ENCODE data around the gene PDCD1.

PDCD1 gene

DNA sequence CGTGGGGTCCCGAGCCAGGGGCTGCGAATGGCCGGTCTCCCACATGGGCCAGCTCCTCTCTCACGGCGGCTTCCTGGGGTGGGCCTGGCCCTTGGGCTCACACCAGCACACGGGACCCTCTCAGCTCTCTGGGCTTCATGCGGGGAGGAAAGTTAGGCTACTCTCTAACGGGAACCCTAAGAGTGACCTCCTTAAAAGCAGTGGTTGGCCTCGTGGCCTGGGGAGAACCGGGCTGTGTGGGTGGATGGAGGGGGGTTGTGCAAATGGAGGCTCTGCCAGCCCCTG lies 36.7 kb upstream of the PDCD1 start:
- no peak for DNase-seq

DNA sequence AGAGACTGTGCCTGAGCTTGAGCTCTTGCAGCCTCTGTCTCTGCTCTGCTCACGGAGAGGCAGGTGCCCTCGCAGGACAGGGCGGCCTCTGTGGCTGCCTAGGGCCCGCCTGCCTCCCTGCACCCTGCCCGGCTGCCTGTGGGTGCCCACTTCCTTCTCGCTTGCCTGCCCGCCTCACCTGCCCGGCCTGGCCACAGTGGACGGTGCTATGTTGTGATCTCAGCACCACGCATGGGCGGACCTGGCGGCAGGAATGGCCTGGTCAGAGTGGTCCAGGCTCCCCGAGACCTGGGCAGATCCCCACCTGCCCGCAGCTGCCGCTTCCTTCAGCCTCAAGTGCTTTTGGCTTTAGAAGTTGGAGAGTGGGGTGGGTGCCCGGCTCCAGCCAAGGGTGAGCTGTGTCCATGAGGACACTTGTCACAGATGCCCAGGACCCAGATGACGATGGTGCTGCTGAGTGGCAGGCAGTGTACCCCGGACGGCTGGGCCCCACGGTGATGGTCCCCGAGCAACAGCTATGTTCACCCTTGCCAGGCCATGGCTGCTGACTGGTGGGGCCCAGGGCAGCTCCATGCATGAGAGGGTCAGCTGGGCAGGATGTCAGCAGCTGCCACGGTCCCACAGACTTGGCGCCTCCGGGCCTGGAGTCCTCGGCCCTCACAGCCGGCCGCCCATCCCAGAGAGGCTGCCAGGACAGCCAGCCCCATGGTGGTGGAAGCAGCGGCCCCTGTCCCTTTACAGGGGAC lies 36.2 kb upstream of the PDCD1 start:
- no peak for DNase-seq

DNA sequence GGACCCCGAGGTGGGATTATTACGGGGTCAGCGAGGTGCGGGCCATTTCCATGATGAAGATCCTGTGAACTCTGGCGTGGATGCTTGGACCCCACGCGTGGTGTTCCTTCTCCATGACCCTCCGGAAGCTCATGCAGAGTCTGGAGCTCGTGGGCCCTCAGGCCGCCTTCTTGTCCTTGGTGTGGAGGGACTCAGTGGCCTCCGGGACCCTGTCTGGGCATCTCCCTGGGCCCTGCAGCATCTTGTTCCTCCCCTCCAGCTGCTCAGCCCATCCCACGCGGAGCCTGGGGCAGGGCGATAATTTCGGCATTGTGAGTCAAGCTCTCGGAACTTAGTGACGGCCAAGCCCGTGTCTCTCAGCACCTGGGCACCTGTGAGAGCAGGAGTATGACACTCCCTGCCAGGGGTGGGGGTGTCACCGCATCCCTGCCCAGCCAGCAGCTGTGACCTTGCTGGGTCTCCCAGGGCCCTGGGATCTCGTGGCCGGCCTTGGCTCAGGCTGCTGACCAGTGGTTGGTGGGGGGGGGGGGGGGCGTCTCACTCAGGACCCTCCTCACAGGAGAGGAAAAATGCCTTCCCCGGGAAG lies 35.5 kb upstream of the PDCD1 start:
- no peak for DNase-seq

DNA sequence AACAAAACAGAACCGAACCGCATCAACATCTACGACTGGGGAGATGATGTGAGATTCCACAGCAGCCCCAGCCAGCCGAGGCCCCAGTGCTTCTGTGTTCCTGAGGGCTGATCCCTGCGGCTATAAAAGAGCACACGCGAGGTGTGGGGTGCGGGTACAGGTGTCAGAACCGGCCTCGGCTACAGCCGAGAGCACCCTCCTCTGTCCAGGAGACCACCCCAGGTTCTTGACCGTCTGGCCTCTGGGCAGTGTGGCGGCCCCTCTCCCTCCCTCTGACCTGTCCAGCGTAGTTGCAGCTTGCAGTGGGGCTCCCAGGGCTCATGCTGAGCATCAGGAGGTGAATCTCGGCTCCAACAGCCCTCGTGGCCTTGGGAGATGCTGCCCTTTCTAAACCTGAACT lies 34.6 kb upstream of the PDCD1 start:
- no peak for DNase-seq

DNA sequence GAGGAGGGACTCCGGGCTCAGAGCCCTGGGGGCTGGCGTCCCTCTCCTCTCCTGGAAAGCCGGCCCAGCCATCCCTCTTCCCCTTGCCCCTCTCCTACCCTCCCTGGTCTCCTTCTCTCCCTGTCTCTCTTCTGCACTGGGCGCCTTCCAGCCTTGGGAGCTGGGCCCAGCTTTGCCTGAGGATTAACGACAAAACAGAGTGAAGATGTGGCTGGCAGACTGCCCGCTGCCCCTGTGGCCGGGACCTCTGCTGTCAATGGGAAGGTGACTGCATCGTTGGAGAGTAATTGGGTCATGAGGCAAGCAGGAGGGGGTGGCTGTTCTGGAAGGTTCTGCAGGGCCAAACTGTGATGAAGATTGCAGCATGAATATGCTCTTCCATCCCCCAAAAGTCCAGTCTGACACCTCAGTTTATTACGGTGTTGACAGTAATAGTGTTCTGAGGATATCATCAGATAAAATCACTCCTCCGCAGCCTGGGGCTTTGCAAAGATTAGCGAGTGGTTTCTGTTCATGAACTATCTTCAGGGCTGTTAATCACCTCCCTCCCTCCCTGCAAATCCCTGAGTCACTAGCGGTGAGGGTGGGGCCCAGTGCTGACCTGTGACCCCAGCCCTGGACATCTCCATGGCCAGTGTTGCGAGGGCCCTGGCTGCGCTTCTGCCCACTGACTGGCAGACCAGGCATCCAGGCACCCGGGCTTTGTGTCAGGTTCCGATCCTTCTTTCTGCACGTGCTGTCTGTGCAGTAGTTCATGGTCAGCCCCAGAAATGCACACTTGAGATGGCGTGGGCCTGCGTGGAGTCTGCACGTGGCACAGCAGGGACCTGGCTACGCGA lies 33.8 kb upstream of the PDCD1 start:
- no peak for DNase-seq

DNA sequence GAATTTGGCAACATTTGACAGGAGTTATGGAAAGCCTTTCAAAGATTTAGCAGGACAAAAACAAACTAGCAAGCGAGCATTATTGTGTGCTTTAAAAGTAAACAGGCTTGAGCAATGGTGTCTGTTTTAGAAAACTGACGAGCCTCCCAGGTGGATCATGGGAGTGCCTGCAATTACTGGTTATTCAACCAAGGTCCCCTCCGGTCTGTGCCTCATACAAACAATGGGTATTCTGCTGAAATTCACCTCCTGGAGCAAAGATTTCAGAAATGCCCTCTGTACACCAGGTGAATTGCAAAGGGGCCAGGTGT lies 33.2 kb upstream of the PDCD1 start:
- no peak for DNase-seq

DNA sequence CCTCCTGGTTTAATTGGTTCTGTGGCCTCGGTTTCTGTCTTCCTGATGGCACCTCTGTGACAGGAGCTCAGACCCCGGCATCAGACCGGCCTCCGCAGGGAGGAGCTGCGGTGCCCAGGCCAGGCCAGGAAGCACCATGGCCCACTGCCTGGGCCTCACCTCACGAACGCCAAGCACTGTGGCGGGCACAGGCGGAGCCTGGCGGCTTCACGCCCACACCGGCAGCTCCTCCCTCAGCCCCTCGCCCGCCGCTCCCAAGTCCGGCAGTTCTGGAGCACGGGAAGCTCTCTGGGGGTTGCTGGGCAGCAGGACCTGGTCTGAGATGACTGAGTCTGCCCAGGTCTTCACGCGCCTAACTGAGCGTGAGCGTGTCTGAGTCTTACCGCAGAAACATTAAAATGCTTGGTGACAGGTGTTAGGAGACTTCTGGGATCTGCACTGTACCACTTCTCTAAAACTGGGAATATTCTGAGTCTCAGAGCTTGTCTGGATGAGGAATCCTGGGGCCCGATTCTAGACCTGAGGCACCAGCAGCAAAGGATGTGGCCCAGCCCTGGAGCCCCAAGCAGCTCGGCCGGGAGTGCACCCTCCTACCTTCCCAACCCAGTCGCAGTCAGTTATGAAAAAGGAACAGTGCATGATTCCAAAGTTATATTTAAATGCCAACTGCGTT lies 32.8 kb upstream of the PDCD1 start:
- no peak for DNase-seq

DNA sequence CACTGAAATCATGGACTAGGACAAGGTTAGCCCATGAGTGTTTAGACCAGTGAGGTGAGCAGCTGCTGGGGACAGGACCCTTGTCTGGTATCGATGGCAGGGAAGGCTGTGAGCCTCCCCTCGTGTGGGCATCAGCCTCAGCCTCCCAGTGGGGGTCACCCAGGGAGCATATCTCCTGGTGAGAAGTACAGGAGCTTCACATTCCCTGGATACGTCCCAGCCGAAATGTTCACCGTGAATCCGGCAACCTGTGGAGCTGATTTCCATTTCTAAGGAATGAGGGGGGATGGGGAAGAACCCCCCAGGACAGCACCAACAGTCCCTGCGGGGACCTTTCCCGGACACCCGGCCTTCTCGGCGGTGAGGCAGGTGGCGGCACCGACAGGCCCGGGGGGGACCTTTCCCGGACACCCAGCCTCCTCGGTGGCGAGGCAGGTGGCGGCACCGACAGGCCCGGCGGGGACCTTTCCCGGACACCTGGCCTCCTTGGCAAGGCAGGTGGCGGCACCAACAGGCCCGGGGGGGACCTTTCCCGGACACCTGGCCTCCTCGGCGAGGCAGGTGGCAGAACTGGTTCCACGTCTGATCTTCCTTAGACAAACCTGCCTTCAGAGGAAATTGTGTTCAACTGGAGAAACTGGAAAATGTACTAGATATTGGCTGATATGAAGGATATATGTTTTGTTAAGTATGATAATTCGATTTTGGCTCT lies 32.0 kb upstream of the PDCD1 start:
- no peak for DNase-seq

DNA sequence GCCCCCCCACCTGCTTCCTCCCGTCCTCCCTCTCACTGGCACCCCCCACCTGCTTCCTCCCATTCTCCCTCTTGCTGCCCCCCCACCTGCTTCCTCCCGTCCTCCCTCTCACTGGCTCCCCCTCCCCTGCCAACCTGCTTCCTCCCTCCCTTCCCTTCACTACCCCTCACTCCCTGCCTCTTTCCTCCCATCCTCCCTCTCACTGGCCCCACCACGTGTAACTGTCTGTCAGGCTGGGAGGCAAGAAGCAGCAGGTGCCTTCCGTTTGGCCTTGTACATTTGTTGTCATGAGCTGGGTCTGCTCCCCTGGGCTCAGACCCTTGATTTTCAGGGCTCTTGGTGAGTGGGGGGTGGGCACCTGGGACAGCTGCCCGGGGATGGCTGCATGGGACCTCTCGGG lies 29.9 kb upstream of the PDCD1 start:
- DNase-seq = no peak

DNA sequence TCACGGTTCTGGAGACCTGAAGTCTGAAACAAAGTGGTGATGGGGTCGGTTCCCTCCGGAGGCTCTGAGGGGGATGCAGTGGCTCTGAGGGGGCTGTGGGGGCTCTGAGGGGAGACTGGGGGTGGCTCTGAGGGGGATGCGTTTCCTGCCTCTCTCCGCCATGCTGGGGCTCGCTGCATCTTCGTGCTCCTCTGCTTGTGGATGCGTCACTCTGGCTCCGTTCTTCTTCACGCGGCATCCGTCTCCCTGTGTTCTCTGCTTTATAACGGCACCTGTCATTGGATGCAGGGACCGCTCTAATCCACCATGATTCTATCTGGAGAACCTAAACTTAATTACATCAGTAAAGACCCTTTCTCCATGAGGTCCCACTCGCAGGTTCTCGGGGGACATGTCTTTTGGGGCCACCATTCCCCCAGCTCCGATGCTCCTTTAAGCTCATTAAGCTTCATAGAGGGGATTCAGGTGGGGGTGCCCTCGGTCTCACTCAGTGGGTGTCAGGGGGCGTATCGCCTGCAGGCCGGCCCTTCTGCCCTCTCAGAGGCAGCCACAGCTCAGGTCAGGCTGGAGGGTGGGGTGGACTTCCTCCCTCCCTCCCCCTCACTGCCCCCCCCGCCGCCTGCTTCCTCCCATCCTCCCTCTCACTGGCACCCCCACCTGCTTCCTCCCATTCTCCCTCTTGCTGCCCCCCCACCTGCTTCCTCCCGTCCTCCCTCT lies 29.3 kb upstream of the PDCD1 start:
- no peak for DNase-seq

DNA sequence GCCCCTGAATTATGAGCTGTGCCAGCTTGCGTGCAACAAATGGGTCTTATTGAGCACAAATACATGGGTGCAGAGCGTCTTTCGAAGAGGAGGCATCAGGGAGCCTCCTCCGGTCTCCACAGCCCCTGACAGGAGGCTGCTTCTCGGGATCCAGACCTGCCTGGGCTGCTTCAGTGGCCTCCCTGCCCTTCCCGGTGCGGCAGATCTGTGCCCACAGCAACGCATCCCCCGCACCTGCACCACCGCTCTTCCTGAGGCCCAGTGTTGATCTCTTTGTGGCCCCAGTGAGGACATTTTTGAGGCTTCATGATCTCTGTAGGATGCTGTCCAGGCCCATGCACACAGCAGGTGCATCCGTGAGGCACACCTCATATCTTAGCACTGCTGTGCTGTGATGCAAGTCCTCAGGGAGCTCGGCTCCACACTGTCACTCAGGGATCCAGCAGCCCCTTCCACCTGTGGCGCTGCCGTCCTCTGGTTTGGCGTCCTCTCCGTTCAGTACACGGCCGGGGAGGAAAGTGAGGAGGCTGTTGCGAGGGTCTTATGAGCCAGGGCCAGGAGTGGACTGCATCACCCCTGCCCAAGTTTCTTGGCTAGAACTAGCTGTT lies 28.2 kb upstream of the PDCD1 start:
- no peak for DNase-seq

DNA sequence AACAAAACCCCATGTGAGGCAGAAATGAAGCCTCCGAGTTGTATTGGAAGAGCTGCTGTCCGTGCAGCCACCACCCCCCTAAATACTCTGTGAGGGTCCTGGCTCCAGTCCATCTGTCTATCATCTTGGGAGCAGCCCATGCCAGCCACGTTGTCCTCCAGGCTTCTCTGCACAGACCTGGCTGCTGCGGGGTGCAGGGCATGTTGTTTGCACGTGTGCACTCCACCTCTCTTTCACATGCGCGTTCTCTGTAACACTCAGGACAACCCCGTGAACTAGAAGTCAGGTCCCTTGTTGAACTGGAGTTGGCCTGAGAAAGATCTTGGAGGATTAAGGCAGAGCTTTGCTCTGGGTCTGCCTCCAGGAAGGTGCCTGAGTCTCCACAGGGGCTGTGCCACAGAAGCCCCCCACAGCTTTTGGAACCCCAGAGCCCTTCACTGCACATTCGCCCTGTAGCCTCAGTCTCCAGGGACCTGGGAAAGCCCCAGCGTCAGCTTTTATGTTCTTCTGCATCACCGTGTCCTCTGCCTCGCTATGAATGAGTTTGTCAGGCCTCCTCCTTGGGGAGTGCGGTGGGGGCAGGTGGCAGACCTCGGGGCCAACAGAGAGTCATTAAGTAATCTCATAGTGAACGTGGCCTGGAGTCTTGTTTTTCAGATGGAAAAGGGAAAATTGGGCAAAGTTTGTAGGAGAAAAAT lies 27.4 kb upstream of the PDCD1 start:
- DNase-seq = no peak

DNA sequence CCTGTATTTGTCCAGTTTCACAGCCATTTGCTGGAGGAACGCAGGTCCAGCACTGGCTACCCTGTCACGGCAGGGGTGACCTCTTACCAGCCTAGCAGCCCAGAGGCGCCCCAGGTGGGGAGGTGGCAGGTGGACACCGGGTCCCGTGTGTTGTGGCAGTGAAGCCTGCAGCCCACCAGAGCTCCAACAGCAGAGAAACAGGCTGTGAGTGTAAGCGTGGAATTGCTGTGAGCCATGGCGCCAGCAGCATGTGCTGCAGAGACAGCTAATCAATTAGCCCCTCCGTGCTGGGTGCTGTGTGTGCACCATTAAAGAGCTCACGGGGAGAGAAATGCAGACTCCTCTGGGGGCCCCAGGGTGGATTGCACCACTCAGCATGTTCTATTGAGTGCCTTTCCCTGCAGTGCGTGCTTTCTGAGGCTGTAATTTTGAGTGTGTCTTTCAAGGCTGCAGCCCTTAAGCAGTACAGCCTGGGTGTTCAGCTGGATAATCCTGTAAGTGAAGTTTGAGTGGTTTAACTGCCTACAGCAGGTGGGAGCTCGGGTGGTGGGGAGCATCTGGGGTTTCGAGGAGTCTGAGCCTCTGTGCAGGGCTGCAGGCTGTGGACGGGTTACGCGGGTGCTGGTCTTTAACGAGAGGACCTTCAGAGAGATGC lies 26.7 kb upstream of the PDCD1 start:
- DNase-seq = no peak

DNA sequence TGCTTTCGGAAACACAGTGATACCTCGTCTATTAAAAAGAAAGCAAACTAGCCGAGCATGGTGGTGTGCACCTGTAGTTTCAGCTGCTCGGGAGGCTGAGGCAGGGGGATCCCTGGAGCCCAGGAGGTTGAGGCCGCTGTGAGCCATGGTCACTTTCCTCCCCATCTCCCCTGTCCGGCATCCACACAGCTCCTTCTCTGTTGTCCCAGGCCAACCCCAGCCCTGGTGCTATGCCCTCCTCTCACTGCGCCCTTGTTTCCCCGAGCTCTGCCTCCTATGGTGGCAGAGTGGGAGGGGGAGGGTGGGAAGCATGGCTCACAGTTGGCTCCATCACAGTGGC lies 26.2 kb upstream of the PDCD1 start:
- DNase-seq = no peak

DNA sequence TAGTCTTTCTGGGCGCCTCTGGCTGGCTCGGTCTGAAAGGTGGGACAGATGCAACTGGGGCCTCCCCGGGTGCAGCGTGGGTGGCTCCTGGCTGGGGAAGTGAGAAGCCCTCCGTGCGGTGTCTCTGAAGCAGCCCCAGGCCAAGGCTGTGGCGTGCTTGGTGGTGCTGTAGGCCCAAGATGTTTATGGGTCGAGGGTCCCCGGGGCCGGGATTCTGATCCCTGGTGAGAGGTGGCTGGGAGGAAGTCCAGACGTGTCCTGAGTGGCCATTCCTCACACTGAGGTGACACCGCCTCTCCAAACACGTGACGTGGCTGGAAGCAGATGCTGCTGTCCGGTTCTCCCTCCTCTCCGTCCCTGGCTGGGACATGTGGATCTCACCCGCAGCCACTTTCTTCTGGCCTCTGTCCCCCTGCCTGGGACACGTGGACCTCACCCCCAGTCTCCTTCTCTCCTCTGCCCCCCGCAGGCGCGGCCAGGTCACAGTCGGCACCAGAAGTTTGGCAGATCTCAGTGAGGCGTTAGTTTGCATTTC lies 23.5 kb upstream of the PDCD1 start:
- DNase-seq = peak; percentile 30

DNA sequence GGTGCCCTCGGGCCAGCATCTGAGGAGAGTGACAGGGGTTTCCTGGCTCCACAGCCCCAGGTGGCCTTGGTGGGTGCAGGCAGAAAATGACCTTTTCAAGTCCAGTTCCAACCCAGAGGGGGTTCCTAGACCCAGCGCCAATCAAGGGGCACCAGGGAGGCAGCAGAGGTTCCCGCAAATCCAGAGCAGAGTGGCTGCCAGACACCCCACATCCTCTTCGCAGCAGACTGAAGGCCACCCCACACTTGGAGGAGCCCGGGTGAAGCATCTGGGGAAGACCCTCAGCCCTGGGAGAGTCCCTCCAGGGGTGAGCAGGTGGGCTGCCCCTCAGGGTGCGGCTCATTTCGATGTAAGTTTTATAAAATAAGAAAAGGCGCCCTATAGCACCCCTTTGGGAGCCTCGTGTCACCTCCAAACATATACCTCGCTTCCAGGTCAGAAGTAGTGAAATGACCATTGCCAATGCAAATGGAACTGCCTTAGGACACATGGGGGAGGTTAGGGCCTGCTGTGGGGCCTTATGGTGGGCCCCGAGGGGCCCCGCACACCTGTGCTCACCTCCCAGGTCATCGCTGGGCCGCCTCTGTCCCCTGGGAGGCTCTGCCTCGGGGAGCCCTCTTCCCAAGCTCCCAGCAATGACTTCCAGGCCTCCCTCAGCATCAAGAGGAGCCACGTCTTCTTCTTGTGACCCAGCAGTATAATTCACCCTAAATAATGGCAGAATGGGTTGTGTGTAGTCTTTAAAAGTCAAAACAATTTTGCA lies 21.8 kb upstream of the PDCD1 start:
- DNase-seq = no peak

DNA sequence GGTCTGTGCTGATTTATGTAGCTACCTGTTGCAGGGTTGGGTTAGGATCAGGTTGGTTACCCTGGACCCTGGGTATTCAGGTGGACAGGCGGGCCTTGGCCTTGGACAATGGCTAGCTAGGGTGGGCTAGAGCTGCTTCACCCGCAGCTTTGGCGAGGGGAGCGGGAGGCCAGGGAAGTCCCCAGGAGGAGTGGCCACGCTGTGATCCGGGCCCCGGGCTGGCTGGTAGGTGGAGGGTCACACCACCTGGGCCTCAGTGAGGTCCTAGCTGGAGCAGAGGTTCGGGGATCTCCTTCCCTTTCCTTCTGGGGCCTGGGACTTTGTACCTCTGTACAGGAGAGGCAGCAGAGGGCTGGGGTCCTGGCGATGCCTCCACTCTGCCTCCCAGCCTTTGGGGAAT lies 20.6 kb upstream of the PDCD1 start:
- DNase-seq = no peak

DNA sequence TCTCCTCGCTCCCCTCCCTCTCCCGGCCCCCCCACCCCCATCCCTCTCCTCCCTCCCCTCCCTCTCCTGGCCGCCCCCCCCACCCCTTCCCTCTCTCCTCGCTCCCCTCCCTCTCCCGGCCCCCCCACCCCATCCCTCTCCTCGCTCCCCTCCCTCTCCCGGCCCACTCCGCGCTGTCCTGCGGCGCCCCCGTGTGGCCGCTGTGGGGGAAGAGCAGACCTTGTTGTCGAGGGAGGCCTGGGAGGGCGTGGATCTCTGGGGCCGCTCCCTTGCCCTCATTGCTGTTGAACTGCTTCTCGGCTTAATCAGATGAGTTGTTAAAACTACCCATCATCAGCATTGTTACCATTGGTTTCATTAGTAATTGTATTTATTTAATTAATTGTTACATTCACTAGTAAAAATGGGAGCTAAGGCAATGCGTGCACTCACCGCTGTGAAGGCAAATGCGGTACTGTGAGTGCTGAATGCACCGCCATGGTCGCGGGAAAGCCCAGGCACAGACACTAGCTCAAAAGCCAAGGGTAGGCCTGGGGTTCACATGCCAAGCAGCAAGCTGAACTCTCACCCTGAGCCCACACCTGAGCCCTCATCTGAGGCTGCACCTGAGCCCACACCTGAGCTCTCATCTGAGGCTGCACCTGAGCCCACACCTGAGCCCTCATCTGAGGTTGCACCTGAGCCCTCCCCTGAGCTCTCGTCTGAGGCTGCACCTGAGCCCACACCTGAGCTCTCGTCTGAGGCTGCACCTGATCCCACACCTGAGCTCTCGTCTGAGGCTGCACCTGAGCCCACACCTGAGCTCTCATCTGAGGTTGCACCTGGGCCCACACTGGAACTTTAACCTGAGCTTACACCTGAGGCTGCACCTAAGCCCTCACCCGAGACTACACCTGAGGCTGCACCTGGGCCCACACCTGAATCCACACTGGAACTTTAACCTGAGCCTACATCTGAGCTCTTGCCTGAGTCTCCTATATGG lies 19.6 kb upstream of the PDCD1 start:
- peak; percentile 80 for DNase-seq

DNA sequence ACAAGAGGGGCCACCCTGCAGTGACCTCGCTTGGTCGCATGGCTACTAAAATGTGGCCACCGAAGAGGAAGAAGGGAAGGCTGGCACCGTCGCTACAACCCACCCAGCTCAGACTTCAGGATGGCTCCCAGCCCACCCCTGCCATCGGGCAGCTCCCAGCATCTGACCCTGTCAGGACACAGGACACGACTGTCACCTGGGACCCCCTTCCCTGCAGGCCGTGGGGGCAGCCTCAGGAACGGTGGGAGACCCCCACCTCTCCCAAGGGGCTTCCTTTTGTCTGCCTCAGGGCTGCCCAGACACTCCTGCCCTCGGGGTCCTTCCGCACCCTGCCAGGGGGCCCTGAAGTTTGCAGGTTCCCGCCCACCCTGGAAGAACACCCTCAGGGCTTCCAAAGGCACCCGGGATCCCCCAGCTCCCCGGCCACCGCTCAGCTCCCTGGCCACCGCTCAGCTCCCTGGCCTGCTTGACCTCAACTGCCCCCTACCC lies 18.5 kb upstream of the PDCD1 start:
- no peak for DNase-seq
